ENCODE measurements around the gene CYP3A7. TPM values are rescaled to one million over a fixed set of nuclear protein-coding genes. Genes with fewer than 3 reads are reported as not detected.
"Not testable (repeated sequence)": the region's sequence is repeated elsewhere in the genome, so short reads cannot be mapped to it uniquely, and the experiment has no call there.

Gene CYP3A7
- total RNA-seq = not detected

DNA sequence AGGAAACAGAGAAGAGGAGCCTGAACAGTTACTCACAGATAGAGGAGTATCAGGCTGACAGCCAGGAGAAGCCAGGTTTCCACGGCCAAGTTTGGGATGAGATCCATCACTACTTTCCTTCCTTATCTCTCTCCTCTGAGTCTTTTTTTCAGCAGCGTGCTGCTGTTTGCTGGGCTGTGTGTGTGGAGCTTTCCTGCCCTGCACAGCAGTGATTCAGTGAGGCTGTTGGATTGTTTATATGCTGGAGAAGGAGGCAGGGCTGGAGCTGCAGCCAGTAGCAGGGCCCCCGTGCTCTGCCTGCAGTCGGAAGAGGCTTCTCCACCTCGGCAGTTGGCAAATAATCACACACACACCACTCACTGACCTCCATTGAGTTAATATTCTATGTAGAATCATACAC, at the start of gene CYP3A7:
Gene CYP3A7 (minus strand): TSS at position 210 of the 400 bp plus-strand sequence. CDS start 103 bp downstream, at position 107.
- no peak for DNase-seq

DNA sequence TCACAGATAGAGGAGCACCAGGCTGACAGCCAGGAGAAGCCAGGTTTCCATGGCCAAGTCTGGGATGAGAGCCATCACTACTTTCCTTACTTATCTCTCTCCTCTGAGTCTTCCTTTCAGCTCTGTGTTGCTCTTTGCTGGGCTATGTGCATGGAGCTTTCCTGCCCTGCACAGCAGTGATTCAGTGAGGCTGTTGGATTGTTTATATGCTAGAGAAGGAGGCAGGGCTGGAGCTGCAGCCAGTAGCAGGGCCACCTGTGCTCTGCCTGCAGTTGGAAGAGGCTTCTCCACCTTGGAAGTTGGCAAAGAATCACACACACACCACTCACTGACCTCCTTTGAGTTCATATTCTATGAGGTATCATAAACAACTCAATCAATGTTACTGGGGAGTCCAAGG, 49.0 kb upstream of the CYP3A7 start, which contains the start of gene CYP3A4:
Gene CYP3A4 (minus strand): TSS at position 178 of the 400 bp plus-strand sequence. CDS start 103 bp downstream, at position 75.
- no peak for DNase-seq

DNA sequence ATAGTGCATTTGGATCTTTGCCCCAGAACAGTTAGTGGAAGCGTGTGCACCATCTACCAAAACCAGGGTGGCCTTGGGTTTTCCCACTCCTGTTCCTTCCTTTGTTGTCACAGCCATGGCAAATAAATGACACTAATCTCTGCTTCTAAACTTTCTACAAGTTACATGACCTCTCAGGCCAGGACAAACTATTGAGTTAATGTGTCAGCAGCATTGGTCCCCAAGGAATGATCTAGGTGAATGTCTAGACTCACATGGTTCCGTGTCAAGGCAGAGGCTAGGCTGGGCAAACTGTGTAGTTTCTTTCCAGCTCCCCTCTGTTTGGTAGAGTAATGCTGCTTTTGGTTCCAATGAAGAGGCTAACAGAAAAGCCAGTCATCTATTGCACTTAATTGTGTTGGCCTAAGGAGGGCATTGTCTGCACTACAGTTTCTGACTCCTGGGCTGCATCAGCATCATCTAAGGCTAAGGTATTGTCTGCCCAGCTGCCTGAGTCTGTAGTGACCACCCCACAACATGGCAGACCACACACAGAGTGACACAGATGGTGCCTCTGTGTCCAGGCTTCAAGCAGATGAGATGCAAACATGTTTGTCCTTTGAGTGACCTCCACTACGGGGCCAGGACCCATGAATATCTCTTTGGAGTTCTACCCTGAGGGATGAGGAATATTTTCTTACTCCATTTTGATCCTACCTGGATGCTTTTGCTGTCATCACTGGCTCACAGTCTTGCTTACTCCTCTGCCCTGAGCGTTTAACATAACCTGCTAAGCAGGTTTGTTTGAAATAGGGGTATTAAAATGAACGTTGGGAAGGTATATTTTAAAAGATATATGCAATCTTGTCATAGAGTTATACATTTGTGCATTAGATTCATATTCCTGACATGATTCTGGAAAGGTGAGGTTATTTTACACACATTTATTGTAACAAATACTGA, 47.3 kb upstream of the CYP3A7 start:
- no peak for DNase-seq

DNA sequence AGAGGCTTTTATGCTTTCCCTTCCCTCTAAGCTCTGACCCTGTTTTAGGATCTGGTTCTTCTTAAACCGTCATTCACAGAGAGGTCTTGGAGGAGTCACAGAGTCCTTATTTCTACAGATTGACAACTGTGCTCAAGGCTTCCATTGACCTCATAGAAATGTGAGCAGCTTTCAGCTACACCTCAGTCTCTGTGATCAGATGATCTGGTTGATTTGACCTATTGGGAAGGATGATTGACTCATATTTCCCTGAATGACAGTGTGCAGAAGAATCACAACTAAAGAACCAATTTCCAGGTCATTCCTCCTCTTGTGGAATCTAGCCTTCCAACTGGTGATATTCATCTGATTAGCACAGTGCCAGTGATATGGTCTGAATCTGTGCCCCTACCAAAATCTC, 45.6 kb upstream of the CYP3A7 start:
- DNase-seq = no peak

DNA sequence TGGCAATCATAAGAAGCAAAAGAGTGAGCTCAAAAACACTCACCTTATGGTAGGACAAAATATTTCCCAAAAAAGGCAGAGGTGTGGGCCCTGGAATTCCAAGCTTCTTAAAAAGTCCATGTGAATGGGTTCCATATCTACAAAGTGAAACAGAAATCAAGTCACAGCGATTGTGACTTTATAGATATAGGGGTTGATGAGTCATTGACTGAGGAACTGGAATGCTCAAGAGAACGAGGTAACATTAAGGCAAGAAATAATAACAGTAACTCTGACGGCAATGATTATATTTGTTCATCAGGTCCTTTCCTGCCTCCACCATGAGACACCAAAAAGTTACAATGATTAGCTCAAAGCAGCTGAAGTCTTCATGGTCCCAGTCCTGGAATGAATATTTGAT, 45.0 kb upstream of the CYP3A7 start:
- no peak for DNase-seq

DNA sequence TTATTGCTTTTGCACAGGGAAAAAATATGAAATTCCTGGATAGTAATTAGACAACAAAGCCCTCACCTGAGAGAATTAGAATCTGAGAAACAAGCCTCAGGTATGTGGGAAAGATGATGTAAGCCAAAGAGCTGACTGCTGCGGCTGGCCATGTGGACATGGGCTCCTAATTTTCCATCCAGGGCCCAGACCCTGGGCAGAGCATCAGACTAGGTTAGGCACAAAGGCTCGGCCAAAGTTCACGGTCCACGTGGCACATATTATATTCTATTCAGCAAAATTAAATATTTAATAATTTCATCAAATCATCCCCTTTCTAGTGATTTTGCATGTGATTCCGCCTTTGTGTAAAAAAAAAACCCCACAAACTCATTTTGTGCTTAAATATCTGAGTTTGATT, 43.9 kb upstream of the CYP3A7 start:
- no peak for DNase-seq

DNA sequence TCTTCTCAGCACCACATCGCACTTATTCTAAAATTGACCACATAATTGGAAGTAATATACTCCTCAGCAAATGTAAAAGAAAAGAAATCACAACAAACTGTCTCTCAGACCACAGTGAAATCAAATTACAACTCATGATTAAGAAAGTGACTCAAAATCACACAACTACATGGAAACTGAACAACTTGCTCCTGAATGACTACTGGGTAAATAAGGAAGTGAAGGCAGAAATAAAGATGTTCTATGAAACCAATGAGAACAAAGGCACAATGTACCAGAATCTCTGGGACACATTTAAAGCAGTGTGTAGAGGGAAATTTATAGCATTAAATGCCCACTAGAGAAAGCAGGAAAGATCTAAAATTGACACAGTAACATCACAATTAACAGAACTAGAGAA, 38.4 kb upstream of the CYP3A7 start:
- DNase-seq = not testable (repeated sequence)

DNA sequence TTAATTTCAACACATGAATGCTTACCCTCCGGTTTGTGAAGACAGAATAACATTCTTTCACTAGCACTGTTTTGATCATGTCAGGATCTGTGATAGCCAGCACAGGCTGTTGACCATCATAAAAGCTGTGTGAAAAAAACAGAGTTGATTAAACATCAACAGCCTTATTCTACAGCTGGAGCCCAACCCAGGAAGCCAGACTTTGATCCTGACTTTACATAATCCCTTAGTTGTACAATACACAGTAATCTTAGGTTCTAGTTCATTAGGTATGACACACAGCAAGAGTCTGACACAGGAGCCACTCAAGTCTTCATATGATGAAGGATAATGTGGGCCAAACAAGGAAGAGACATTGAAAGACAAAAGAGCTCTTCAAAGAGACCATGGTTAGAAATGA, 37.6 kb upstream of the CYP3A7 start:
- no peak for DNase-seq

DNA sequence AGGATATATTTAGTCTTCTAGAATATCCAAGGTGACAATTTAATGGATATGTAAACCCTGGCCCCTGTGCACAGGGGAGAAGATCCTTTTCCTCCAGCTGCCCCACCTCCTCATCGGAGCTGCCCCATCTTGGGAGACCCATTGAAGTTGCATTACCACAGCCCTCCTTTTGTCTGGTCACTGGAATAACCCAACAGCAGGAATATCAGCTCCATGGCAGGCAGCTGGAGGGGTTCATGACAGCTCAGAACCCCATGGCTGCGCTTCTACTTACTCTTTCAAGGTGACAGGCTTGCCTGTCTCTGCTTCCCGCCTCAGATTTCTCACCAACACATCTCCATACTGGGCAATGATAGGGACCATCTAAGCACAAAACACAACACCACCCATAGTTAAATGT, 34.5 kb upstream of the CYP3A7 start:
- DNase-seq = not testable (repeated sequence)

DNA sequence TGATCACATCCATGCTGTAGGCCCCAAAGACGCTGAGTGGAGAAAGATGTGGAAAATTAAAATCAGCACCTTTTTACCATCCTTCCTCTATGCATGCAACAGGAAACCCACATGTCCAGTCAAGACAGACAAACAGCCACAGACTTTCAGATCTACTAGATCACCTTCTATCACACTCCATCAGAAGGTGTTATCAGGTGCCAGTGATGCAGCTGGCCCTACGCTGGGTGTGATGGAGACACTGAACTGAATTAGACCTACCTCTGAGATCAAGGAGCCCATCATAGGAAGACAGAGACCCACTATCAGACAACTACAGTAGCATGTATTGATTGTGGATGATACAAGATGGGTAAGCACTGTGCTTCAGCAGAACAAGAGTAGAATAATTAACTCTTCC, 33.5 kb upstream of the CYP3A7 start:
- DNase-seq = no peak

DNA sequence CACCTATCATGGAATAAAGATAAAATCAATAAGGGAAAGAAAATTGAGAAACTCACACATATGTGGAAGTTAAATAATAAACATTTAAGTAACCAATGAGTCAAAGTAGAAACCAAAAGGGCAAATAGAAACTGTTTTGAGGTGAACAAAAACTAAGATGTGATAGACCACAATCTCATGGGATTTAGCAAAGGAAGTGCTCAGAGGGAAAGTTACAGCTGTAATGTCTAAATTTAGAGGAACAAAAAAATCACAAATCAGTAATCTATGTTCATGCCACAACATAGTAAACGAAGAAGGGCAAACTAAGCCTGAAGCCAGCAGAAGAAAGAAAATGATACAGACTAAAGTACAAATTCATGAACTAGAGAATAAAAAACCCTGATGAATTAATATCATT, 32.7 kb upstream of the CYP3A7 start:
- no peak for DNase-seq

DNA sequence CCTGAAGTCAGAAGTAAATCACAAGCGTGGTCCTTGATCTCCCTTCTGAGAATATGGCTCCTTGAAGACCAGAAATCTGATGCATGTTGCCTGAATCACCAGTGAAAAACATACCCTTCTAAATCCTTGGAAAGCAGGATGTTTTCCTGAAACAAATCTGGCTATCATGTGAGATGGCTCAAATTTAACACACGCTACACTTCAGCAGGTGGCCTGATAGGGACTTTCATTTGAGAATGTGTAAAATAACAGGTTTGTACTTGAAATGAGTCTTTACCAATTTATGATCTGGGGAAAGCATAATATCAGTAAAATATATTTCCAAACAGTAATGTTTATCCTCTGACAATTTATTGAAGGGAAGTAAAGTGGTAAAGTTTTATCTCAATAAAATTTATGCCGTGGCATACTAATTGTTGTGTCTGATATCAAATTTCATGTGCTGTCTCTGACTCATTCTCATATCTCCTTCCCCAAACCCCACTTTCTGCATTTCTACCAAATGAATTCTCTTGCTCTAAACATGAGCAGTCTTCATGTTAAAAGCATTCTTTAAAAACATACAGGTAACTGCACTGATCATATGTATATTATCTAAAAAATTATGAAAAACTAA, 31.6 kb upstream of the CYP3A7 start:
- no peak for DNase-seq

DNA sequence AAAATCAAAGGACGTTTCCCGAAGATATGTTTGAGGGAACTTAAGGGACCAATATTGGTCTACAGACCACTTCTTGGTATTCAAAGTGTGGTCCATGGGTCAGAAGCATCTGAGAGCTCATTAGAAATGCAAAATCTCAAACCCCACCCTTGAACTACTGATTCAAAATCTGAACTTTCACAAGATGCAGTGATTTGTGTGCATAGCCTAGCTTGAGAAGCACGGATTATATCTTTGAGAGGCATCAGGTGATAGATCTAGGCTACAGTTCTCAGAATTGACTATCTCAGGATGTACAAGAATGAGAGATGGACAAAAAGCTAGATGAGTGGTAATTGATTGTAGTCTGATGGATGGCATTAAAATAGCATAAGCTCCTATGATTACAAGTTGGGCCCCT, 29.5 kb upstream of the CYP3A7 start:
- no peak for DNase-seq

DNA sequence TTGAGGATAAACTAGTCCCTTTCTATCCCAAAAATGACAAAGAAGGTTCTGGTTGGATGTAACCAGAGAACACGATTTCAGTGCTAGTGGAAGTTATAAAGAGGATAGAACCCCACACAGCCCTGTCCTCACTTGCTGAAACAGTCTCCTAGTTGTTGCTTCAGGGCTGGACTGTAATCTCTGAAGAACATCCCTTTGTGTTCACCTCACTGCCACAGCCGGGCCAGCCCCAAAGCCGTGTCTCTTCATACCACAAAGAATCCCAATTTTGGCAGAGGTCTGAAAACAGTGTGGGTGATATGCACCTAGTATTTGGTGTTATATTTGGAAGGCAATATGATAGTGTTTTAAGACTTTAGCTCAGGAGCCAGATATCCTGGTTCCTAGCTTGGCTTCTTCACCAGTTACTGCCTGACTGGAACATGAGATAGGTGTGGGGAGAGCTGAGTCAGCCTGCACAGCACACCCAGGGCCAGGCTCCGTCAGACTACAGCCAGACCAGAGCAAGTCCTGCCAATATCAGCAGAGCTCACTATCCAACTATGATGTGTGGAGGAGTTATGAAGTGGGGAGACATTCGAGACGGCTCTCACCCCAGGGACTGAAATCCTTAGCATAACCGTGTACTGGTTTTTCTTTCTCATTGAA, 27.8 kb upstream of the CYP3A7 start:
- no peak for DNase-seq

DNA sequence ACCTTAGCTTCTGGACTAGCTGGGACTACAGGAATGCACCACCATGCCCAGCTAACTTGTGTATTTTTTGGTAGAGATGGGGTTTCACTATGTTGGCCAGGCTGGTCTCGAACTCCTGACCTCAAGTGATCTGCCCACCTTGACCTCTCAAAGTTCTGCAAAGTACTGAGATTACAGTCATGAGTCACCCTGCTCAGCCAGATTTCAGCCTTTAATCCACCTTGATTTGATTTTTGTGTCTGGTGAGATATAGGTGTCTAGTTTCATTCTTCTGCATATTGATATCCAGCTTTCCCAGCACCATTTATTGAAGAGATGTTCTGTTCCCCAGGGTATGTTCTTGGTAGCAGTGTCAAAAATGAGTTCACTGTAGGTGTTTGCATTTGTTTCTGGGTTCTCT, 20.1 kb upstream of the CYP3A7 start:
- DNase-seq = no peak

DNA sequence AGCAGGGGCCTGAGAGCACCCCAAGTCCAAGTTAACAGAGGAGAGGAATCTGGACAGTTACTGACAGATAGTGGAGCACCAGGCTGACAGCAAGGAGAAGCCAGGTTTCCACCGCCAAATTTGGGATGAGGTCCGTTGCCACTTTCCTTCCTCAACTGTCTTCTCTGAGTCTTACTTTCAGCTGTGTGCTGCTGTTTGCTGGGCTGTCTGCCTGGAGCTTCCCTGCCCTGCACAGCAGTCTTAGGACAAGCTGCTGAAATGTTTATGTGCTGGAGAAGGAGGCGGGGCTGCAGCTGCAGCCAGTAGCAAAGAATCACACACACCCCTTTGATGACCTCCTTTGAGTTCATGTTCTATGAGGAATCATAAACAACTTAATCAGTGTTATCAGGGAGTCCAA, 17.4 kb upstream of the CYP3A7 start:
- DNase-seq = no peak

DNA sequence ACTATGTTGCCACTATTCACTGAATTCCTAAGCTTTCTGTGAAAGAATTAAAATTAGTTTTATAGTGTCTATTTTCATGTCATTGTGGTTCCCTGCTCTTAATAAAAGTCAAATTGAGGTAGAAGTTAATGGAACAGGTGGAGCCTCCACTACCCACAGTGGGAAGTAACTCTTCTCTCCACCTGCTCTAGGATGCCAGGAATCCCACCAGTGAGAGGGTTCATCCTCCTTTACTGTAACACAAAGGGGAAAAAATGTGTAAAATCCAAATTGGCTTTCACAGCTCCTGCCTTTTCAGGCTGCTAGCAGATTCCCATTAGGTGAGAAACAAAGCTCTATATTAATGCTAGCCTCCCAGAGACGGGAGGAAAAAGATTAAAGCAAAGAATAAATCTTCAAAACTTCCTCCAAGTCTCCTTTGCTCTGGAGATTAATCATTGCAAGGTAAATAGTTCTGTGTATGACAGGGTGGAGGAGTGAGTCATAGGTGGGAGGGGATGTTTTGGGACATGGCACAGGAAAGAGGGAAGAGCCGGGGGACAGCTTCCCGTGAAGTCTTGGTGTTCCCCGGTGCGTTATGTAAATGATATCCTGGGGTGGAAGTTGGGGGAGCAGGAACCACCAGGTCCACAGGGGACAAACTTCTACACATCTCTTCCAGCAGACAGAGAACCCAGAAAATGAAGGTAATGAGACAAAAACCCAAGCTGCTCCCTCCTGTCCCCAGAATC, 16.5 kb upstream of the CYP3A7 start:
- not testable (repeated sequence) for DNase-seq

DNA sequence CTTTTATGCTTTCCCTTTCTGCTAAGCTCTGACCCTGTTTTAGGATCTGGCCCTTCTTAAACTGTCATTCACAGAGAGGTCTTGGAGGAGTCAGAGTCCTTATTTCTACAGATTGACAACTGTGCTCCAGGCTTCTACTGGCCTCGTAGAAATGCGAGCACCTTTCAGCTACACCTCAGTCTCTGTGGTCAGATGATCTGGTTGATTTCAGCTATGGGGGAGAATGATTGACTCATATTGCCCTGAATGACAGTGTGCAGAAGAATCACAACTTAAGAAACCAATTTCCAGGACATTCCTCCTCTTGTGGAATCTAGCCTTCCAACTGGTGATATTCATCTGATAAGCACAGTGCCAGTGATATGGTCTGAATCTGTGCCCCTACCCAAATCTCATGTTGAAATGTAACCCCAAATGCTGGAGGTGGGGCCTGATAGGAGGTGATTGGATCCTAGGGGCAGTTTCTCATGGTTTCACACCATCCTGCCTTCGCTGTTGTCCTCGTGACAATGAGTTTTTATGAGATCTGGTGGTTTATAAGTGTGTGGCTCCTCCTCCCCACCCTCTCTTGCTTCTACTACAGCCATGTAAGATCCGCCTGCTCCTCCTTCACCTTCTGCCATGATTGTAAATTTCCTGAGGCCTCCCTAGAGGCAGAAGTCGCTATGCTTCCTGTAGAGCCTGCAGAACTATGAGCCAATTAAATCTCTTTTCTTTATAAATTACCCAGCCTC, 14.0 kb upstream of the CYP3A7 start:
- no peak for DNase-seq

DNA sequence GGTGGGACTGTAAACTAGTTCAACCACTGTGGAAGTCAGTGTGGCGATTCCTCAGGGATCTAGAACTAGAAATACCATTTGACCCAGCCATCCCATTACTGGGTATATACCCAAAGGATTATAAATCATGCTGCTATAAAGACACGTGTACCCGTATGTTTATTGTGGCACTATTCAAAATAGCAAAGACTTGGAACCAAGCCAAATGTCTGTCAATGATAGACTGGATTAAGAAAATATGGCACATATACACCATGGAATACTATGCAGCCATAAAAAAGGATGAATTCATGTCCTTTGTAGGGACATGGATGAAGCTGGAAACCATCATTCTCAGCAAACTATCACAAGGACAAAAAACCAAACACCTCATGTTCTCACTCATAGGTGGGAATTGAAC, 11.9 kb upstream of the CYP3A7 start:
- DNase-seq = not testable (repeated sequence)

DNA sequence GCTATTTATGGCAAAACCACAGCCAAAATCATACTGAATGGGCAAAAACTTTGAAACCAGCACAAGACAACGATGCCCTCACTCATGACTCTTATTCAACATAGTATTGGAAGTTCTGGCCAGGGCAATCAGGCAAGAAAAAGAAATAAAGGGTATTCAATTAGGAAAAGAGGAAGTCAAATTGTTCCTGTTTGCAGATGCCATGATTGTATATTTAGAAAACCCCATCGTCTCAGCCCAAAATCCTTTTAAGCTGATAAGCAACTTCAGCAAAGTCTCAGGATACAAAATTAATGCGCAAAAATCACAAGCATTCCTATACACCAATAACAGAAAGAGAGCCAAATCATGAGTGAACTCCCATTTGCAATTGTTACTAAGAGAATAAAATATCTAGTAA, 10.4 kb upstream of the CYP3A7 start:
- not testable (repeated sequence) for DNase-seq

DNA sequence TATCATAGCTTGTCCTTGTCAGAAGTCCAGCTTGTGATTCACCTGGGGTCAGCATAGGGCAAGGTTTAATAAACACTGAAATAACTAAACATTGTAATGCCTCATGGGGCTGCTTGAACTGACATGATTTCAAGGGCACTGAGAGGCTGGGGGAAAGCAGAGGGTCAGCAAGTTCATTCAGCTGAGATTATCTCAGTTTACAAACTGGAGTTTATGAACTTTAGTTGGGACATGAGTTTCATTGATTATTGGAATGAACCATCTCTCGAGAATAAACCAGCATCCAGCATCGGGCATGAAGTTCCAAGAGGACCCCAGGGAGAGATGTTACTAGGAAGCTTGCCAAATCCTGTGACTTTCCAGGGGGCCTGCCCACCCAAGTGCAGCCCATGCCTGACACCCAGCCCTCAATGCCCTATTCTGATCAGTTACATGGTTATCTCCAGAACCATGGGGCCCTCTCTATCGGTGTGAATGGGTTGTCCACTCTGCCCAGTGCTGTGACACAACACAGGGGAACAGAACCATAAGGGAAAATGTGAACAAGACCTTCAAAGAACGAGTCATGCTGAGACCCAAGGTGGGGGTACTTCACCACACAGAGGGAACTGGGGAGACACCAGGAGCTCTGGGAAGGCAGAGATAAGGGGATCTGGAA, 7.9 kb upstream of the CYP3A7 start:
- DNase-seq = no peak

DNA sequence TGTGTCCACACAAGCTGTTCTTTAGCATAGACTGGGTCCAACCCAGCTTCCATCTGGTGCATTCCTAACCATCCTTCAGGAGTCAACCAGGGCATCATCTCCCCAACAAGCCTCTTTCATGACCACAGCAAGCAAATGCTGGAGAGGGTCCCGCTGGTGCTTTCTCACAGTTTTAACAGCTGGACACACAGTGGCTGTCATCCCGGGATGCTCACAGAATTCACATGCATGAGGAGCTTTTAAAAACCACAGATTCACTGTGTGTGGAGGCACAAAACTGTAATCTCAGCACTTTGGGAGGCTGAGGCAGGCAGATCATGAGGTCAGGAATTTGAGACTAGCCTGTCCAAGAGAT, 6.4 kb upstream of the CYP3A7 start:
- no peak for DNase-seq
